Psoas muscle (tissue), 8 donors: ENCODE results near the gene FOCAD. TPM values are rescaled to one million over a fixed set of nuclear protein-coding genes. Genes with fewer than 3 reads are reported as not detected.

ENCODE experiments used
- ATAC-seq, 4 donors: fragments of 200-7000 bp; cut with Tn5 transposase; one replicate each; pipeline ENCODE4 v1.9.1; 2020; ENCODE audit warnings: moderate library complexity in 3 of 4, mild to moderate bottlenecking in 2 of 4
- DNase-seq, 2 donors: peaks; one replicate each; pipeline ENCODE4 v3.0.0-alpha.2; 2020
- H3K27ac ChIP-seq: fragments of 200-600 bp; one replicate; pipeline ENCODE4 v1.8.0; 2022
- H3K27me3 ChIP-seq, 3 donors: fragments of 200-600 bp in 1 of 3; one replicate each; pipeline versions ENCODE4 v1.6.1 to v1.8.0; 2013 to 2022; ENCODE audit warnings: low read length in 2 of 3, mild to moderate bottlenecking in 2 of 3, moderate library complexity in 1 of 3; ENCODE audit not compliant: insufficient read depth in 3 of 3
- H3K36me3 ChIP-seq, 2 donors: fragments of 200-600 bp in 1 of 2; one replicate each; pipeline versions ENCODE4 v1.6.1 to v1.8.0; 2013 to 2022; ENCODE audit warnings: low read depth in 1 of 2, mild to moderate bottlenecking in 1 of 2, moderate library complexity in 1 of 2; ENCODE audit not compliant: insufficient read depth in 1 of 2
- H3K4me1 ChIP-seq: fragments of 200-600 bp; one replicate; pipeline ENCODE4 v1.8.0; 2022
- H3K4me3 ChIP-seq: fragments of 200-600 bp; one replicate; pipeline ENCODE4 v1.8.0; 2022; ENCODE audit warnings: mild to moderate bottlenecking
- H3K9me3 ChIP-seq: fragments of 200-600 bp; one replicate; pipeline ENCODE4 v1.8.0; 2022
- CTCF ChIP-seq: fragments of 200-600 bp; IDR thresholded peaks from one replicate; pipeline ENCODE4 v1.8.0; 2022; ENCODE audit warnings: antibody characterized with exemption
- WGBS, 3 donors: extraction: QIAGEN DNeasy Blood & Tissue Kit; methylation state at CpG; one replicate each; pipeline versions ENCODE4 v1.1.6 to v1.1.7; 2013; 5-methylcytosine and 5-hydroxymethylcytosine counted together
- intact Hi-C, 2 donors: fragments of 100-400 bp; cut with DNase I; formaldehyde crosslinking; loops; one replicate each; pipeline versions ENCODE4 v1.11.0 to v1.14.2; 2022
- polyA plus RNA-seq, 3 donors: library from polyadenylated mRNA; stranded (reverse); fragments of 200-250 nt; gene quantifications; one replicate each; pipeline ENCODE4 v1.2.3, GENCODE V29; 2013
- total RNA-seq, 4 donors: library from RNA; stranded (reverse); fragmentation: NEBNext Ultra II Directional in 2 of 4; extraction: Animal tissue kit (Norgen Biotek cat#: 25700) in 2 of 4; gene quantifications; one replicate each; pipeline versions ENCODE4 v1.2.1 to v1.2.4, GENCODE V29; 2021 to 2023
- donor health status: healthy with polysubstance abuse.
- donor health status: DM: no; HTN: no; CAD: no; lungs with moderate emphysema.
- donor health status: Bipolar disorder and iron deficiency.
- donor health status: healthy.
- donor health status: DM: yes; HTN: yes; CAD: no.
- donor health status: DM: no; HTN: no; CAD: no.
- donor health status: DM: no; HTN: no; CAD: no.
- donor health status: DM: yes; HTN: yes; CAD: no.

Gene FOCAD
- total and polyA plus RNA-seq, 7 donors: 5.8 to 24.8 (median 12.1) TPM

GRCh38 chr9:20838218-20838617, 154.2 kb downstream of the FOCAD start:
- 68 to 77% (median 73%) methylated on average over 1 of the region's 1 CpG for WGBS, 3 donors
- H3K36me3 ChIP-seq: no peaks in the 10 kb centered on the region
- H3K4me1 ChIP-seq: peaks cover 17% of the 10 kb centered on the region
- H3K27ac ChIP-seq: no peak overlapping the region
- no peak for TF ChIP-seq CTCF
- no peak for DNase-seq
- H3K9me3 ChIP-seq: no peaks in the 10 kb centered on the region
- ATAC-seq: peak in 3 of 4 donors; percentile 67 to 70 (median 69)
- intact Hi-C loops: no loop called here
- H3K4me3 ChIP-seq: no peak overlapping the region
- no peaks in the 10 kb centered on the region for H3K27me3 ChIP-seq

- 96 to 99% (median 97%) methylated on average over 2 of the region's 2 CpGs for WGBS, 3 donors
- DNase-seq: no peak
- TF ChIP-seq CTCF: no peak
Observed at GRCh38 chr9:20844916-20845315, 160.9 kb downstream of the FOCAD start.

GRCh38 chr9:20848490-20848889, 164.4 kb downstream of the FOCAD start:
- DNase-seq (no peak), ATAC-seq (no peak)
- Histone ChIP-seq H3K9me3 (no peaks in the 10 kb centered on the region), H3K27me3 (no peaks in the 10 kb centered on the region), H3K27ac (no peak overlapping the region), H3K36me3 (no peaks in the 10 kb centered on the region), H3K4me3 (no peak overlapping the region), H3K4me1 (no peaks in the 10 kb centered on the region)
- 65 to 77% (median 74%) methylated on average over 2 of the region's 2 CpGs for WGBS, 3 donors
- no peak for TF ChIP-seq CTCF
- intact Hi-C loops: no loop called here

More at GRCh38 chr9:20844916-20845315, 160.9 kb downstream of the FOCAD start:
- Histone ChIP-seq H3K9me3 (no peaks in the 10 kb centered on the region), H3K36me3 (no peaks in the 10 kb centered on the region), H3K27ac (no peak overlapping the region), H3K27me3 (no peaks in the 10 kb centered on the region), H3K4me3 (no peak overlapping the region), H3K4me1 (no peaks in the 10 kb centered on the region)
- intact Hi-C loops: no loop called here
- no peak for ATAC-seq

GRCh38 chr9:20853866-20854265, 169.8 kb downstream of the FOCAD start:
- Histone ChIP-seq H3K36me3 (no peaks in the 10 kb centered on the region), H3K27me3 (no peaks in the 10 kb centered on the region), H3K27ac (no peak overlapping the region), H3K4me1 (no peaks in the 10 kb centered on the region), H3K9me3 (no peaks in the 10 kb centered on the region), H3K4me3 (no peak overlapping the region)
- ATAC-seq (no peak), DNase-seq (no peak)
- intact Hi-C loops: no loop called here
- WGBS, 3 donors: 50 to 65% (median 58%) methylated on average over 2 of the region's 2 CpGs
- TF ChIP-seq CTCF: no peak

- 79 to 84% (median 83%) methylated on average over 4 of the region's 4 CpGs for WGBS, 3 donors
- Histone ChIP-seq H3K9me3 (no peaks in the 10 kb centered on the region), H3K36me3 (no peaks in the 10 kb centered on the region), H3K4me1 (no peaks in the 10 kb centered on the region), H3K27me3 (no peaks in the 10 kb centered on the region), H3K27ac (no peak overlapping the region), H3K4me3 (no peak overlapping the region)
- ATAC-seq (no peak), DNase-seq (no peak)
- intact Hi-C loops: no loop called here
- TF ChIP-seq CTCF: no peak
Observed at GRCh38 chr9:20854444-20854843, 170.4 kb downstream of the FOCAD start.
